ENCODE measurements around the gene NR4A2.

NR4A2 gene

DNA sequence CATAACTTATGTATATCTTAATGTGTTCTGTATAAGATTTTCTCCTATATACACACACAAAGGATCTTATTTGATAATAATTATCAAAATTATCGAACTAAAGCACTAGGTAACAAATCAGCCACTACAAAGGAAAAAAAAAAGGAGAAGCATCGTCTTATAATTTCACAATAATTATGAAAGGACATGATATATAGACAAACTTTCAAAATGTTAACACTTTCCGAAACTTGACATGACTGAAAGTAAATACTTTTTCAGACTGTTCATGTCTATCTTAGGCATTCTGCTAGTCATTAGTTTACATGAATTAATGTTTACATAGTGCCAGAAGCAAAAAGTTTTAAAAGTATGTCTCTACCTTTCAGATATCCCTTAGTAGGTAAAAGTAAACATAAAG is 7.3 kb upstream of the NR4A2 start:
- DNase-seq: no peak

DNA sequence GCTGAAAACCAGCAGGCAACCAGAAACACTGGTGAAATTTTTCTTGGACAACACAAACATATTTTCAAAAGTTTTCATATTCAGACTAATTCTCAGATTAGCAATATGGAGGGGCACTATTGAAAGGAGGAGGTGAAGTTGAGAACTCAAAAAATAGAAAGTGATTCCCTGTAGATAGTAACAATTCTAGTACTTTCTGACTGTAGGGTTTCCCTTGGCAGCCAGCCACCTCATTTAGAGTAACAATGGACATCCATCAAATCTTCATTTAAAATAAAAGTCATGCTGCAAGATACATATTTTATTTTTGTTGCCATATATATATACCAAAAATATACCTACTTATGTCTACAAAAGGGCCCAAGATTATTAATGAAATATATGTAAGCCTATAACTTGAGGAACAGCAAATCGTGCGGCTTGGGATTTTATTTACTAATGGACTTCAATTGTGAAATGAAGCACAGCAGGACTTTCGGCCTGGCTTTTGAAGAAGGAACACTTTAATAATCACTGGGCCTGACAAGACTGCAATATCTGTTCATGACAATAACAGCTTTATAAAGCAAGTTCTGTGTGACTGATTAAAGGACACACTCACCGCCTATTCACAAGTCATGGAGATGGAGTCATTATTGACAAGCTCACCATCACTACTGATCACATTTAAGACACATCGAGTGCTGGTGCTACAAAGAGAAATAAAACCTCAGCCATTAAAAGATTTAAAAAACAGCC is 6.8 kb upstream of the NR4A2 start:
- DNase-seq: no peak

- no peak for DNase-seq
These were observed 6.1 kb upstream of the NR4A2 start for GRCh38 chr2:156338578-156338977.

DNA sequence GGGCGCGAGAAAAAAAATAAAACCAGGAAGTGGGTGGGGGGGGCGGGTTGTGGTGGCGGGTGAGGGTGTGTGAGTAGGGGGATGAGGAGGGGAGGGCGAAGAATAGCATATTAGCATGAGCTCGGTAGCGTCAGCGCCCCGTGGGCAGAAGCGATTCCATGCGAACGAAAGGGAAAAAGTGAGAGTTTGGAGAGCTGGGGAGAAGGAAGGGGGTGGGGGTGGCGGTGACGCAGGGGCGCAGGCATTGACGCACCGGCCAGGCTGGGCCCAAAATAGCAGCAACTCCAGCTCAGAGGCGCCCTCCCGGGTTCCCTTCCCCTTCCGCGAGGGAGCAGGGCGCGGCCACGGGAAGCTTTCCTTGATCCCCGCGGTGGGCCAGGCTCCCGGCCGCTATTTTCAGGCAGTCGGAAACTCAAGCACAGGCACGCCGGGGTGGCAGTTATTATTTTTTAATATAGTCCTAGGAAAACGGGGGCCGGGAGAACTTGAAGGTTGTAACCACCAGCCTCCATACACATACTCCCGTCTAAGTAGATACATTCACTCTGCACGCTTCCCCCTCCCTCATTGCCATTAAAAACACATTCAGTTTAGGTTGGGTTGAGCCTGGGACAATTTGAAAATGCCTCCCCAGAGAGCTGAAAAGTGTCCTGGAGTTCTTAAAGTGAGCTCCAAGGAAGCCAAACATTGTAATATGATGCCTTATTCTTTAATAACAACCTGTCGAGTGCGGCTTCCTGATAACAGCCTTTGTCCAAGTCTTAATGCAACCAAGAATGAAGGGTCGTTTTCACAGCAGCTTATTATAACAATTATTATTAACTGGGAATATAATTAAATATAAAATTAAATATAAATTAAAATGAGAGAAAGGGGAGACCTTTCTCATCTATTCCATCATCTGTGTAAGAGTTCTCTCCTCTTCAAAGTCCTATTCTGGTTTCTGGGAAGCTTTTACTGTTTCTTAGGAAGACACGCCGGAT is 2.3 kb upstream of the NR4A2 start:
- peak; percentile 81 for DNase-seq

DNA sequence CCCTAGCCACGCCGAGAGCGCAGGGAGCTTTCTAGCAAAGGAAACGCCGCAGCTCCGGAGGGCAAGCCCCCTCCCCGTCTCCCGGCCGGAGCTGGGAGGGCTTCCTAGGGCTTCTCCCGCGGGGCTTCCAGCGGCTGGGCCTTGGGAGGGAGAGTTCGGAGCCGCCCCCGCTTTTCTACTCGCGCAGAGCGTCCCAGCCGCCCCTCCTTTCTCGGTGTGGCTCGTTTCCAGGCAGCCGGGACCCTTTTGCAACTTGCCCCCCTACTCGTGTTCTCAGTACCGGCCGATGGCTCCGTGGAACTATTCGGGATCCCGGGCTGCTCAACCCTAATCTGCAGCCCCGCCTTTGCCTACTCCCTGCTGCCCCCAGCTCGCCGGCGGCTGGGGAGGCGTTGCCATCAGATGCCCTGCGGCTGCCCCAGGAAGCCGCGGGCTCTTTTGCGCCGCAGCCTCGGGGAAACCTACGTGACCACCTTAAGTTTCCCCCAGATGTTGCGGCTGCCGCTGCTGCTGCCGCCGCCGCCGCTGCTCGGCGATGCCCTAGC is 1.5 kb upstream of the NR4A2 start:
- peak; percentile 67 for DNase-seq

GRCh38 chr2:156333274-156333950 is 891 bp upstream of the NR4A2 start:
- peak; percentile 1 for DNase-seq

GRCh38 chr2:156332284-156332533 is 312 bp downstream of the NR4A2 start:
- no peak for DNase-seq

- peak; percentile 55 for DNase-seq
These were observed 793 bp downstream of the NR4A2 start for GRCh38 chr2:156331572-156332283.

- no peak for DNase-seq
These were observed 2.4 kb downstream of the NR4A2 start for GRCh38 chr2:156329927-156330726.

DNA sequence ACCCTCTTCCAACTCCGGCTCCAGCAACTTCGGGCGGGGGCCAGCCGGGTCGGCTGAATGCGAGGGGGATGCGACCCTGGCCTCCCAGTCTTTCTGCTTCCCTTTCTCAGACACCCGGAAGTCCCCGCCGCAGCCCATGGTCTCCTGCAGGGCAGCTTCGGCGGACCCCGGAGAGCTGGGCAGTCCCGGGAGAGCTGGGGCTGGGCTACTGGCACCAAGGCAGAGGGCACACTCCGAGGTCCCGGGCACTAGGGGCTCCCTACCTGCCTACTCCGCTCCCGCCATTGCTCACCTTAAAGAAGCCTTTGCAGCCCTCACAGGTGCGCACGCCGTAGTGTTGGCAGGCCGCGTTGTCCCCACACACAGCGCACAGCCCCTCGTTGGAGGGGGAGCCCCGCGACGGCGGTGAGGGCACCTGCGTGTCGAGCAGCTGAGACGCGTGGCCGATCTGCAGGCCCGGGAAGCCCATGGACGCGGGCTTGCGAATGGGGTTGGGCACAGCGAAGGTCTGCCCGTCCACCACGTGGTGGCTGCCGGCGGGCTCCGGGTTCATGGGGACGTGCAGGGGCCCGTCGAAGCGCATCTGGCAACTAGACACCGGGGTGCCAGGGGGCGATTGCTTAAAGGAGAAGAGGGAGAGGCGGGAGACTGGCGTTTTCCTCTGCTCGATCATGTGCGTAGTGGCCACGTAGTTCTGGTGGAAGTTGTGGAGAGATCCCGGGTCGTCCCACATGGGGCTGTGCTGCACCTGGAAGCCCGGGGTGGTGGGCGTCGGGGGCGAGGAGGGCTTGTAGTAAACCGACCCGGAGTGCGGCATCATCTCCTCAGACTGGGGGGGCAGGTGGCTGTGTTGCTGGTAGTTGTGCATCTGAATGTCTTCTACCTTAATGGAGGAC is 3.2 kb downstream of the NR4A2 start:
- no peak for DNase-seq

- no peak for DNase-seq
These were observed 4.5 kb downstream of the NR4A2 start for GRCh38 chr2:156327835-156328695.

DNA sequence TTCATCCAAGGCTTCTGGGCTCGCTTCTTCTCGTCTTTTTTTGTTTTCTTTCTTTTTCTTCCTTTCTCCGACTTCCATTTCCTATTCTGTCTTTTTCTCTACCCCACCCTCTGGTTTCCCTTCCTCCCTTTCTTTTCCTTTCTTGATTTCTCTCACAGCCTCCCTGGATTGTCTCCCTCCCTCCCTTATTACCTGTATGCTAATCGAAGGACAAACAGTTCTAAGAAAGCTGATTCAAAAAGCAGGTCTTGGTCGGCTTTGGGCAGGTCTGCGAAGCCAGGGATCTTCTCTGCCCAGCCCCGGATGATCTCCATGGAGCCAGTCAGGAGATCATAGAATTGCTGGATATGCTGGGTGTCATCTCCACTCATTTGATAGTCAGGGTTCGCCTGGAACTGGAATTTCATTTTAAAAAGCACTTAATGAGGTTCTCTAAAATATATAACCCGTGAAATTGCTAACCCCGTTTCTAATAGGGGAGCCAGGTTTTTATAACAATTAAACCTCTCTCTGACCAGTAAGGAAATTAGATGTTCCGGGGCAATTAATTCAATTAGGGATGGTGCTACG is 5.9 kb downstream of the NR4A2 start:
- no peak for DNase-seq

DNA sequence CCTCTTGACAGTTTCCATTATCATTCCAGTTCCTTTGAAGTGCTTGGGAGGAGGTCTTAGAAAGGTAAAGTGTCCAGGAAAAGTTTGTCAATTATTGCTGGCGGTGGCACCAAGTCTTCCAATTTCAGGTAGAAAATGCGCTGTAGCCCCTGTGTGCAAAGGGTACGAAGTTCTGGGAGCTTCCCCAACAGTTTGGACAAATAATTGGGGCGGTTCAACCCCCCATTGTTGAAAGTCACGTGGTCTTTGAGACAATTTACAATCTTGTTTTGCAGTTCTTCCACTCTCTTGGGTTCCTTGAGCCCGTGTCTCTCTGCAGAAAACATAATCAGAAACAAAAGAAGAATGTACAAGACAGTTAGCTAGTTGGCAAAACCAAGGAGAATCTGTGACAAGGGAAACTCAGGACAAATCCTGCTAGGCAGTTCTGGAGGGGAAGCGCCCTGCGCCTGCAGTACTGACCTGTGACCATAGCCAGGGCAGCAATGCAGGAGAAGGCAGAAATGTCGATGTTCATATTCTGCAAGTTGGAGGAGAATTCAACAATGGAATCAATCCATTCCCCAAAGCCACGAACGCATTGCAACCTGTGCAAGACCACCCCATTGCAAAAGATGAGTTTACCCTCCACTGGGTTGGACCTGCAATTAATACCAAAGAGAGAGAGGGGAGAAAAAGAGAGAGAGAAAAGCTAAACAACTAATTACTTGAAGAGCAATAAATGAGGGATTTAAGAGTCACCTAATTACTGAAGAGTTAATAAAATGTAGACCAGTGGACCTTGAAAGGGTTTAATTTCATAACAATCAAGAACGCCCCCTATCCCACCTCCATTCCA is 6.6 kb downstream of the NR4A2 start:
- DNase-seq: no peak

DNA sequence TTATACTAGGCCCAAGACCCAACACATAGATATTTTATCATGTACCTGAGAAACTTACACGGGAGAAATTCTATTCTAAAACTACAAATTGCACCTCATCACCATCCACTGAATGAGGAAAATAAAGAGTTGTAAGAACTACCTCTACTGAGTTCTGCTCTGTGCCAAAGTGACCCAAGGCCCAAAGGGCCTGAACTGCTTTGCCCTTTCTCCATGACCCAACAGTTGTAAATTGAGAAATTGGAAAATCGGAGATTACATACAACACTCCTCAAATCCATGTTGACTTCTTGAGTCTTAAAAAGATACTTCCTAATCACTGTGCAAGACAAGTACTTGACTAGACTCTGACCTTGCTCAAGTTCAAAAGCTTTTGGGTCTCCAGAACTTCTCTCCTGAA is 8.8 kb downstream of the NR4A2 start:
- DNase-seq: no peak

DNA sequence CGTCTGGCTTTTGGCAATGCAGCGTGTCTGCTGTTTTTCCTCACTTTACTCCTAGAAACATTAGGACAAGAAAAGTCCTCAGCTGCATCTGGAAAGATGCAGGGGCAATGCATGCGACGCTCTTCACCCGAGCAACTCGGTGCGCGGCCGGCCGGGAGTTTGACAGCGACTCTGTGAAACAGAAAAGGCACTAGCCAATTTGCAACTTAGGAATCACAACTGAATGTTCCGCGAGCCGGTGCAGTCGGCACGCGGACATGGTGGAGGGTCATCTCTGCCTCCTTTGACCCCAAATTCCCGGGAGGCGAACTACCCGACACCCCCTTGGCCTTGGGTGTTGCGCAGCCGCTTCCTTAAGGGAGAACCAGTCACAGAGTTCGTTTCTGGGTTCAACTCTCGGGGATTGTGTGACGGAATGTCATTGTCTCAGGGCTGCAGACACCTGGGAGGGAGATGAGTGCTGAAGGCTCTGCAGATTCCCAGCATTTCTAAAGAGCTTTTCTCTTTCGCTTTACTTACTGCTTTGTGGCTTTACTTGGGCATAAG is 9.8 kb downstream of the NR4A2 start:
- DNase-seq: no peak

DNA sequence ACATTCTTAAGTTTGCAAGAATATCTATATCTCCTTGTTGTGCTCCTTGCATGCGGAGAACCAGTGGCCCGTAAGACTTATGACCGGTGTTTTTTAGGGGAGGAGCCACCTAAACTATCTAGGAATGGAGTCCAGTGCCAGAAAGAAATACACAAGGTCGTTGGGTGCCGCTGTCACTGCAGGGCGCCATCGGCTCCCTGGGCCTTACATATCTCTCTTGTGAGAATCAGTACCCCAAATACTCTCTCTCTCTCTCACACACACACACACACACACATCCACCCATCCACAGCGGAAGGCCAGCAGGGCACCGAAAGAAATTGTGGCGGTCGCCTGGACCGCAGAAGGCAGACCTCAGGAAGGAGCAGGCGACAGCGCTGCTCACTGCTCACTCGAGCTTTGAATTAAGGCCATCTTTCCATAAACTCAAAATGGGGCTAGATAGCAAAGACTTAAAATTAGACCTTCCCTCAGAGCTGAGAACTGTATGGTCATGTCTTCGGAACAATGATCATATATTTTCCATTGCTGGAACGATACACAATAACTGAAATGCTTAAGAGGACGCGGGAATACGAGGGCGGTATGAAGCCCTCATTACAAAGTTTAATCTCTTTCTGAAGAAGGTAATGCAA is 10.4 kb downstream of the NR4A2 start:
- DNase-seq: no peak

DNA sequence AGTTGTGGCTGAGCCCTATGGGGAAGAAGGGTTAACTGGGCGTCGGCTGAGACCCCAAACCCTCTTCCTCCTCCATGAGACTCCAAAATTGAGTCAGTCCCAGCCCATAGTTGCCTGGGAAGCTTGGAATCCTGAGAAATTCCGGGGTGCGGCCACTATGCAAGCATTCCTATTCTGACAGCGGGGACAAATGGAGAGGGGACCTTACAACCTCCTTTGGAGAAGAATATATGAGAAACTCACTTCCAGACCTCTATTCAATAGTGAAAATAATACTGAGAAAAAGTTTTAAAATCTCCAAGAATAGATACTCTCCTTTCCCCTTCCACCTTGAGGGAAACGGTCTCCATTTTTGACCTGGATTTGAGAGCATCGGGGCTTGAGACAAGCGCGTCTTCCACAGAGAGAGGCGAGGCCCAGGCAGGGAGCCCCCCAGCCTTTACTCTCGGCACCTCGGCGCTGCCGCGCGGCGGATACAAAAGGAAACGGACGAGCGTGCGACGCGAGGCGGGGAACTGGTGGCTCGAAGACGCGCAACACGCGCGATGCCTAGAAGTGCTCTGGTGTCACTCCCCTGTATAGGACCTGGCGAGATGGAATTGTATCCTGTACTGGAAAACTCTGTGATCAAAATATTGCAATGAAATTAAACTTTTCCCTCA is 11.1 kb downstream of the NR4A2 start:
- no peak for DNase-seq

Measured in NCI-H226 (cell line).